ENCODE measurements around the gene SSH2. TPM values are rescaled to one million over a fixed set of nuclear protein-coding genes. Genes with fewer than 3 reads are reported as not detected.

Gene SSH2
- total and polyA plus RNA-seq, 2 of the 13 experiments (the other 11 are each of a cell fraction or from before 2014, with no cell fraction given): 6.0 to 6.4 TPM

DNA sequence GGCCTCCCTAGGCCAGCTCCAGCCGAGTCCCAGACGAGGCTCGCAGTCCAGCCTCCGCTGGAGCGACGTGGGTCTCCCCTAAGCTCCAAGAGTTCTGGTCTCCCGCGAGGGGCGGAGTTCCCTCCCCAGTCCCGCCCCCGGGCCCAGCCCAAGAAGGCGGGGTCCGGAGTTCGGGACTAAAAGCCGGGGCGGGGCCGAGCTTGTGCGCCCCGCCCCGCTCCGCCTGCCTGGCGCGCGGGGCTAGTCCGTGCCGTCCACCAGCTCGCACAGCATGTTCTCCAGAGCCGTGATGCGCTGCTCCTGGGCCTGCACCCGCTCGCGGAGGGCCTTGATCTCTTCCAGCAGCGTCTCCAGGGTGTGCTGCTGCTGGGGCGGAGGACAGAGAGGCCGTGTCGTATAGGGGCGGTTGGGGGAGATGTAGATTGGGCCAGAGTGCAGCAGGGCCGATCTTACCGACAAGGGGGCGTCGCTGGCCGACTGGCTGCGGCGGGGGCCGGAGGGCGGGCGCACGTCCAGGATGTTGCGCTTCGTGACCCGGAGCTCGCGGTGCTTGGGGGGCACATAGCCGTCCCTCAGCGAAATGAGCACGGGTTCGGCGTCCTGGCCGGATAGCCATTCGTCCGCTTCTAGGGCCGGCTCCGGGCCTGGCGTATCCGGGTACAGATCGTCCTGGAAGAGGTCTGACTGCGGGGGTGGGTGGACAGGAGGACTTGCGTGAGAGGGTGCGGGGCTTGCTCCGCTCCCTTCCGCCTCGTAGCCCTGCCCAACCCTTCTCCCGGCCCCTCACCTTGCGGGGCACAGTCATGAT, 314.3 kb downstream of the SSH2 start (continued):
- TF ChIP-seq EHMT2 (IDR thresholded peaks at IDR 0.05; ENCODE audit: borderline replicate concordance, low read depth, low read length) (no peak), ZNF768 (CRISPR knock-in tag; IDR thresholded peaks at IDR 0.05) (peak; percentile 38; the same call in 1 of the 2 replicates), MAX (IDR thresholded peaks at IDR 0.05) (peak; percentile 66; the same call in 1 of the 2 replicates), TFDP1 (CRISPR knock-in tag; IDR thresholded peaks at IDR 0.05; ENCODE audit: borderline replicate concordance) (peak; percentile 68; the same call in 1 of the 2 replicates), HOXA9 (CRISPR knock-in tag; IDR thresholded peaks at IDR 0.05; ENCODE audit: borderline replicate concordance) (no peak), NCOA2 (CRISPR knock-in tag; IDR thresholded peaks at IDR 0.05) (no peak), NRL (CRISPR knock-in tag; IDR thresholded peaks at IDR 0.05; ENCODE audit: borderline replicate concordance) (no peak), FOXA1 (IDR thresholded peaks at IDR 0.05) (no peak), FOXA1 (CRISPR knock-in tag; IDR thresholded peaks at IDR 0.05) (no peak), MEIS1 (CRISPR knock-in tag; IDR thresholded peaks at IDR 0.05; ENCODE audit: borderline replicate concordance) (peak; percentile 58; the same call in 1 of the 2 replicates), XRCC5 (optimal IDR thresholded peaks at IDR 0.05; ENCODE audit: low read length) (no peak), ZNF451 (CRISPR knock-in tag; IDR thresholded peaks at IDR 0.05) (no peak; the same call in 1 of the 2 replicates), HNRNPLL (IDR thresholded peaks at IDR 0.05; ENCODE audit: low read depth, low read length, poor library complexity, severe bottlenecking) (peak; percentile 75), ZKSCAN5 (CRISPR knock-in tag; IDR thresholded peaks at IDR 0.05) (no peak), ETS1 (CRISPR knock-in tag; IDR thresholded peaks at IDR 0.05) (no peak), XBP1 (CRISPR knock-in tag; IDR thresholded peaks at IDR 0.05) (no peak), ZNF616 (CRISPR knock-in tag; IDR thresholded peaks at IDR 0.05; ENCODE audit: low read depth) (0 out of 2 replicates have a peak, but pooled peaks have one; percentile 76), ZNF615 (CRISPR knock-in tag; IDR thresholded peaks at IDR 0.05; ENCODE audit: borderline replicate concordance) (no peak)
- TF ChIP-seq, protein P1, sequence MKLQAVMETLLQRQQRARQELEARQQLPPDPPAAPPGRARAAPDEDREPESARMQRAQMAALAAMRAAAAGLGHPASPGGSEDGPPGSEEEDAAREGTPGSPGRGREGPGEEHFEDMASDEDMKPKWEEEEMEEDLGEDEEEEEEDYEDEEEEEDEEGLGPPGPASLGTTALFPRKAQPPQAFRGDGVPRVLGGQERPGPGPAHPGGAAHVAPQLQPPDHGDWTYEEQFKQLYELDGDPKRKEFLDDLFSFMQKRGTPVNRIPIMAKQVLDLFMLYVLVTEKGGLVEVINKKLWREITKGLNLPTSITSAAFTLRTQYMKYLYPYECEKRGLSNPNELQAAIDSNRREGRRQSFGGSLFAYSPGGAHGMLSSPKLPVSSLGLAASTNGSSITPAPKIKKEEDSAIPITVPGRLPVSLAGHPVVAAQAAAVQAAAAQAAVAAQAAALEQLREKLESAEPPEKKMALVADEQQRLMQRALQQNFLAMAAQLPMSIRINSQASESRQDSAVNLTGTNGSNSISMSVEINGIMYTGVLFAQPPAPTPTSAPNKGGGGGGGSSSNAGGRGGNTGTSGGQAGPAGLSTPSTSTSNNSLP (IDR thresholded peaks at IDR 0.05; ENCODE audit: low read depth, low read length): no peak
- TF ChIP-seq, protein P2, sequence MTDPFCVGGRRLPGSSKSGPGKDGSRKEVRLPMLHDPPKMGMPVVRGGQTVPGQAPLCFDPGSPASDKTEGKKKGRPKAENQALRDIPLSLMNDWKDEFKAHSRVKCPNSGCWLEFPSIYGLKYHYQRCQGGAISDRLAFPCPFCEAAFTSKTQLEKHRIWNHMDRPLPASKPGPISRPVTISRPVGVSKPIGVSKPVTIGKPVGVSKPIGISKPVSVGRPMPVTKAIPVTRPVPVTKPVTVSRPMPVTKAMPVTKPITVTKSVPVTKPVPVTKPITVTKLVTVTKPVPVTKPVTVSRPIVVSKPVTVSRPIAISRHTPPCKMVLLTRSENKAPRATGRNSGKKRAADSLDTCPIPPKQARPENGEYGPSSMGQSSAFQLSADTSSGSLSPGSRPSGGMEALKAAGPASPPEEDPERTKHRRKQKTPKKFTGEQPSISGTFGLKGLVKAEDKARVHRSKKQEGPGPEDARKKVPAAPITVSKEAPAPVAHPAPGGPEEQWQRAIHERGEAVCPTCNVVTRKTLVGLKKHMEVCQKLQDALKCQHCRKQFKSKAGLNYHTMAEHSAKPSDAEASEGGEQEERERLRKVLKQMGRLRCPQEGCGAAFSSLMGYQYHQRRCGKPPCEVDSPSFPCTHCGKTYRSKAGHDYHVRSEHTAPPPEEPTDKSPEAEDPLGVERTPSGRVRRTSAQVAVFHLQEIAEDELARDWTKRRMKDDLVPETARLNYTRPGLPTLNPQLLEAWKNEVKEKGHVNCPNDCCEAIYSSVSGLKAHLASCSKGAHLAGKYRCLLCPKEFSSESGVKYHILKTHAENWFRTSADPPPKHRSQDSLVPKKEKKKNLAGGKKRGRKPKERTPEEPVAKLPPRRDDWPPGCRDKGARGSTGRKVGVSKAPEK (CRISPR knock-in tag; IDR thresholded peaks at IDR 0.05; ENCODE audit: borderline replicate concordance): no peak

Measured in HepG2 (cell line).